Calu3 (cell line): Measurements from ENCODE around the gene GPC1. TPM values are rescaled to one million over a fixed set of nuclear protein-coding genes. Genes with fewer than 3 reads are reported as not detected.

ENCODE experiments used
- BruUV-seq: library from RNA; stranded (reverse); fragments of 400-500 nt; replicated peaks from 2 replicates; lab custom pipeline; 2021; lab: Mats Ljungman, UMichigan
- CTCF ChIA-PET: fragments of 300-600 bp; sonication (Branson Sonifier 250); formaldehyde crosslinking; loops from one replicate; lab custom pipeline; 2022; ENCODE audit warnings: antibody characterized with exemption; lab: Charles Lee
- DNase-seq: peaks from one replicate; pipeline ENCODE4 v3.0.0; 2022
- H3K27ac Mint-ChIP-seq: one replicate; pipeline ENCODE4 v1.8.0; 2022; ENCODE audit warnings: mixed read lengths; ENCODE audit not compliant: unreplicated experiment
- H3K27me3 Mint-ChIP-seq: one replicate; pipeline ENCODE4 v1.8.0; 2022; ENCODE audit warnings: mixed read lengths; ENCODE audit not compliant: unreplicated experiment
- H3K36me3 Mint-ChIP-seq: one replicate; pipeline ENCODE4 v1.8.0; 2022; ENCODE audit warnings: mild to moderate bottlenecking, moderate library complexity, mixed read lengths; ENCODE audit not compliant: insufficient read depth, unreplicated experiment
- H3K4me1 Mint-ChIP-seq: one replicate; pipeline ENCODE4 v1.8.0; 2022; ENCODE audit warnings: mild to moderate bottlenecking, low read depth, mixed read lengths; ENCODE audit not compliant: unreplicated experiment
- H3K4me3 Mint-ChIP-seq: one replicate; pipeline ENCODE4 v1.8.0; 2022; ENCODE audit warnings: mild to moderate bottlenecking, low read depth, moderate library complexity, mixed read lengths; ENCODE audit not compliant: unreplicated experiment
- H3K9me3 Mint-ChIP-seq: one replicate; pipeline ENCODE4 v1.8.0; 2022; ENCODE audit warnings: low read depth, mixed read lengths; ENCODE audit not compliant: unreplicated experiment
- intact Hi-C: fragments of 100-400 bp; cut with micrococcal nuclease; formaldehyde crosslinking; loops from one replicate; pipeline ENCODE4 v1.10.0; 2022; ENCODE audit not compliant: unreplicated experiment
- total RNA-seq: library from RNA; stranded (reverse); gene quantifications from 2 replicates; pipeline ENCODE4 v1.2.3, GENCODE V29; 2022
- TF ChIP-seq, protein P1 (sequence below): fragments of 200-600 bp; IDR thresholded peaks from one replicate; pipeline ENCODE4 v1.8.0; 2022; ENCODE audit warnings: antibody characterized with exemption; ENCODE audit not compliant: unreplicated experiment

The GPC1 gene
- total RNA-seq, 1 experiment from 2014 or later: 51.5 TPM

DNA sequence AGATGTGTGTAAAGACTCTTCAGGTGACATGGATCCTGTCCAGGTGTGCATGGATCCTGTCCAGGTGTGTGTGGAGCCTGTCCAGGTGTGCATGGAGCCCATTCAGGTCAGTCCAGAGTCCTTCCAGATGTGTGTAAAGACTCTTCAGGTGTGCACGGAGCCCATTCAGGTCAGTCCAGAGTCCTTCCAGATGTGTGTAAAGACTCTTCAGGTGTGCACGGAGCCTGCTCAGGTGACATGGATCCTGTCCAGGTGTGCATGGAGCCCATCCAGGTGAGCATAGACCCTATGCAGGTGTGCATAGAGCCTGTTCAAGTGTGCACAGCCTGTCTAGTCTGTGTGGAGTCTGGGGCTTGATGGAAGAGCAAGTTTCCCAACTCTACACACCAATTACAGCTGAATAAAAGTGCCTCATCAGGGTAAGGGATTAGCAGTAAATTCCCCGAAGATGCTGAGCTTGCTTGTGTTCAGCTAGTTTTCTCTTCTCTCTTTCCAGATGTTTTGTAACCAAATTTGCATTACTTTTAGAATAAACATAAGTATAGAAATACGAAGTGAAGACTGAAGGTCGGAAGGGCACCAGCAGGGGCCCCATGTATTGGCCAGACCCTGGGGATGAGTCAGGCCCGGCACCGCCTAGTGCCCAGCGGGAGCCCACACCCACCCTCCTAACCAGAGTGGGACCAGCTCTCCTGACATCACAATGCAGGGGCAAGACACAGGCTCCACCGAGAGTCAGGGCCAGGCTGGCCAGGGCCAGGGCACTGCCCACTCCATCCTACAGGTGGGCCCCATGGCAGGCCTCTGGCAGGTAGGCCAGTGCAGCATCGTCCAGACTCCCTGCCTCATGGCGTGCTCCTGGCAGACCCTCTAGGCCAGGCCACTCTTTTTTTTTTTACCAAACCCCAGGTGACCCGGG, 38.6 kb upstream of the GPC1 start:
- intact Hi-C loops: no loop called here
- no peak overlapping the region for H3K27ac Mint-ChIP-seq
- no peaks in the 10 kb centered on the region for H3K4me1 Mint-ChIP-seq
- DNase-seq: no peak
- no peaks in the 10 kb centered on the region for H3K9me3 Mint-ChIP-seq
- TF ChIP-seq, protein P1, sequence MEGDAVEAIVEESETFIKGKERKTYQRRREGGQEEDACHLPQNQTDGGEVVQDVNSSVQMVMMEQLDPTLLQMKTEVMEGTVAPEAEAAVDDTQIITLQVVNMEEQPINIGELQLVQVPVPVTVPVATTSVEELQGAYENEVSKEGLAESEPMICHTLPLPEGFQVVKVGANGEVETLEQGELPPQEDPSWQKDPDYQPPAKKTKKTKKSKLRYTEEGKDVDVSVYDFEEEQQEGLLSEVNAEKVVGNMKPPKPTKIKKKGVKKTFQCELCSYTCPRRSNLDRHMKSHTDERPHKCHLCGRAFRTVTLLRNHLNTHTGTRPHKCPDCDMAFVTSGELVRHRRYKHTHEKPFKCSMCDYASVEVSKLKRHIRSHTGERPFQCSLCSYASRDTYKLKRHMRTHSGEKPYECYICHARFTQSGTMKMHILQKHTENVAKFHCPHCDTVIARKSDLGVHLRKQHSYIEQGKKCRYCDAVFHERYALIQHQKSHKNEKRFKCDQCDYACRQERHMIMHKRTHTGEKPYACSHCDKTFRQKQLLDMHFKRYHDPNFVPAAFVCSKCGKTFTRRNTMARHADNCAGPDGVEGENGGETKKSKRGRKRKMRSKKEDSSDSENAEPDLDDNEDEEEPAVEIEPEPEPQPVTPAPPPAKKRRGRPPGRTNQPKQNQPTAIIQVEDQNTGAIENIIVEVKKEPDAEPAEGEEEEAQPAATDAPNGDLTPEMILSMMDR: no peak
- CTCF ChIA-PET: no interaction called here
- BruUV-seq: no TSS peak
- H3K27me3 Mint-ChIP-seq: peaks cover 32% of the 10 kb centered on the region
- H3K36me3 Mint-ChIP-seq: peaks cover 6% of the 10 kb centered on the region
- no peak overlapping the region for H3K4me3 Mint-ChIP-seq

DNA sequence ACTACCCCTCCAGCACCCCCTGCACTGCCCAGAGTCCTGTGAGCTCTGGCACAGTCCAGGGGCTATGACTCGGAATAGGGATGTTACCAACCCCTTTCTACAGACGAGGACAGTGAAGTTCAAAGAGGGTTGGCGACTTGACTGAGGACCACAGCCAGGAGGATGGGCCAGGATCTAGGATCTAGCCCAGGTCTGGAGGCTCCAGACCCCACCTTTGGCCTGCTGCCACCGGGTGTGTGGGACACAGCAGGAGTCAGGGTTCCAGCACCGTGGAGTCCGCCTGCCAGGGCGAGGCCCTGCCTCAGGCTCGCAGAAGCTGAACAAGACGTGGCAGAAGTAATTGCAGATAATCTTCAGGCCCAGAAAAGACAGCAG, 37.9 kb upstream of the GPC1 start:
- H3K36me3 Mint-ChIP-seq: peaks cover 6% of the 10 kb centered on the region
- no TSS peak for BruUV-seq
- H3K4me1 Mint-ChIP-seq: no peaks in the 10 kb centered on the region
- CTCF ChIA-PET: no interaction called here
- intact Hi-C loops: no loop called here
- no peaks in the 10 kb centered on the region for H3K9me3 Mint-ChIP-seq
- H3K27me3 Mint-ChIP-seq: peaks cover 38% of the 10 kb centered on the region
- TF ChIP-seq, protein P1: no peak
- H3K27ac Mint-ChIP-seq: no peak overlapping the region
- H3K4me3 Mint-ChIP-seq: no peak overlapping the region
- no peak for DNase-seq

DNA sequence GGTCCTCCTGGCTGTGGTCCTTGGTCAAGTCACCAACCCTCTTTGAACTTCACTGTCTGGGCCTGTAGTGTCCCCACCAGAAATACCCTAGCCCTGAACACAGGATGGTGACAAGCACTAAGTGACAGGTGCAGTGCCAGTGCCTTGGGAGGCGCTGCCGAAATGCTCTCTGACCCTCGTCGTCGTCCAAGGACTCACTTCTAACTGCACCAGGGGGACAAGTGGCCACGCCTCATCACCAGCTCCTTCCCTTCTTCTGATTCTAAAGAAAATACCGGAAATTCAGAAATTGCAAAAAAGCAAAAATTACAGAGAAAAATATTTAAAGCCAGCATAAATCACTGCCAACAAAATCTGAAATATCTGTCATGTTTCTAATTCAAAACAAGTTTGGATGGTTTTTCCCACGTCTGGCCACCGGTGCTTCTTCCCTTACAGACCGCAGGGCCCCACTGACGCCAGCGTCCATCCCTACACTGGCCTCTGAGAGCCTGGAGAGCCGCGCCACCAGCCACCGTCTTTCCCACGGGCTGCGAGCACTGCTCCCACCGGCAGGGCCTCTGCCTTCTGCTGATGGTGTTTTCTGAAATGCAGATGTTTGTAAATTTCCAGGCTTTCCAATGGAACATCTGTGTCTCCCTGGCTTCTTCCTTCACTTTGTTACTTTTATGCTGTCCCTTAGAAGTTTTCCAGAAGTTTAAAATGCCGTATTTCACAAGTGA, 37.4 kb upstream of the GPC1 start:
- Mint-ChIP-seq H3K27ac (no peak overlapping the region), H3K9me3 (no peaks in the 10 kb centered on the region), H3K36me3 (peaks cover 6% of the 10 kb centered on the region), H3K4me3 (no peak overlapping the region), H3K4me1 (no peaks in the 10 kb centered on the region), H3K27me3 (peaks cover 44% of the 10 kb centered on the region)
- TF ChIP-seq, protein P1: no peak
- no TSS peak for BruUV-seq
- DNase-seq: no peak
- intact Hi-C loops: no loop called here
- CTCF ChIA-PET: no interaction called here

DNA sequence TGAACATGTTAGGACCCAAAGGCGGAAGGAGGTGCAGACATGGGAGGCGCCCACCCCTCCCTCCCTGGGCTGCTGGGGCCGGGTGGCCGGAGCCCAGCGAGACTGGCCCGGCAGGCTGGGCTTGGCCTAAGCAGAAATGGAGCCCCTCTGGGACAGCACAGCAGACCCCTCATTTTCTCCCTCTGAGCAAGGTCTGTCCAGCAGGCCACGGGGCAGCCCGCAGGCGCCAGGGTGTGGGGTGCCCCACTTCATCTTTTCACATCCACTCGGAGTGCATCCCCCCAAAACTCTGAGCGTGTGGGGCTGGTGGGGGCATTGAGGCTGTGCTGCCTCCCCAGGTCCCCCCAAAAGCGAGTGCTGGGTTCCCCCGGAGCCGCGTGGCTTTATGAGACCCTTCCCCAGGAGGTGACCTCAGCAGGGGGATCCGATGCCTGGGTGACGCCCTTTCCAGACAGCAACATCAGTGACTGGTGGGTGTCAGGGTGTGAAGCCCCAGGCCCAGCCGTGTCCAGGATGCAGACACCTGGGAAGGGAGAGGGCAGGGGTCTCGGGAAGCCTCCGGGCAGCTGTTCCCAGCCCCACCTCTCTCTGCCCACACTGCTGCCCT, 36.7 kb upstream of the GPC1 start:
- CTCF ChIA-PET: no interaction called here
- DNase-seq: no peak
- Mint-ChIP-seq H3K9me3 (no peaks in the 10 kb centered on the region), H3K4me1 (no peaks in the 10 kb centered on the region), H3K27ac (no peak overlapping the region), H3K27me3 (peaks cover 51% of the 10 kb centered on the region), H3K4me3 (no peak overlapping the region), H3K36me3 (peaks cover 6% of the 10 kb centered on the region)
- TF ChIP-seq, protein P1: no peak
- no TSS peak for BruUV-seq
- intact Hi-C loops: no loop called here
